ENCODE measurements around the gene WASL.

The WASL gene

GRCh38 chr7:123687161-123687560 is 61.6 kb downstream of the WASL start:
- DNase-seq, result no peak

DNA sequence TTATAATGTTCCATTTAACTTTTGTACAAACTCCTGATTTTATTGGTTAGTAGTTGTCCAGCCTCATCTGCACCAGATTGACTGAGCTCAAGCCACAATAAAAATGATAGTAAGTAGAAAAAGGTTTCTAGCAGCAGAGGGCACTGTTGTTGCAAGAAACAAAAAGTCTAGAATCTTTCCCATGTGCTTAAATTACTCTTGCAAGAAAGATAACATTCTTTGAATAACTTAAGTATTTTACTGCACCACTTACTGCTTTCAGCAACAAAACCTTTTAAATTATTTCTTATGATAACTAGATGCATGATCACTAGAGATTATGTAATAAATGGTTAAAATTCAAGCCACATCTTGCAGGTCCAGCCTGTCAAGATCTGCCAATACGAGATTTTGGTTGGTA is 66.1 kb downstream of the WASL start:
- DNase-seq, result no peak

GRCh38 chr7:123681561-123681960 is 67.2 kb downstream of the WASL start:
- no peak for DNase-seq

DNA sequence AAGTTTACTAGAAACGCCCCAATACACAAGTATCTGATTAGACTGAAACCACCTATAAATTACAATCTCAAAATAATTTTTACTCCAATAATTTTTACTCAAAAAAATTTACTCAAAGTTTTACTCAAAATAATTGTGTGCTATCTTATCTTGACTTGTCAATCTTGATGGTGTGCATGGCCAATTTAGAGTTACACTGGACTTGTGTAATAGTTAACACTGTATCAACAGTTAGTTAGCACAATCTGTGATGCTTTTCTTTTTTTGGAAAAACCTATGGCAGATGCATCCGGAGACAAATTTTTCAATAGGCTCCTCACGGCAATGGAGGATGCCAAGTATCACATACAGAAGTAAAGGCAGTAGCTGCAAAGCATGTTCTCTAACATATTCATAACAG is 68.2 kb downstream of the WASL start:
- no peak for DNase-seq

DNA sequence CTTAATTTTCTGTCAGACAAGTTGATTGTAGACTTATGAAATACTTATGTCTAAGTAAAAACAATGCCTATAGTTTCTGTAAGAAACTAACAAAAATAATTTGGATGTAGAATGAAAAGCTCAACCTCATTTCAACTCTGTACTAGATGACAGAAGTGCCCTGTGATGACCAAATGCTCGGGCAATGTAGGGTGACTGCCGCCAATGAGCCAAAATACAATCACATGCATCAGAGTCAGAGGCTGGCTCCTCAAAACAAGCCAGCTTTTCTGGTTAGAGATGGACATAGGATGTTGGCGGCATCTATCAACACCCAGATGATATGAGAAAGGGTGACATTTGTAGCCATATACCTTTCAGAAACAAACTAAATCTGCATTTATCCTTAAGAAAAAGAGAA is 69.2 kb downstream of the WASL start:
- DNase-seq, result no peak

GRCh38 chr7:123677061-123677715 is 71.6 kb downstream of the WASL start:
- no peak for DNase-seq

DNA sequence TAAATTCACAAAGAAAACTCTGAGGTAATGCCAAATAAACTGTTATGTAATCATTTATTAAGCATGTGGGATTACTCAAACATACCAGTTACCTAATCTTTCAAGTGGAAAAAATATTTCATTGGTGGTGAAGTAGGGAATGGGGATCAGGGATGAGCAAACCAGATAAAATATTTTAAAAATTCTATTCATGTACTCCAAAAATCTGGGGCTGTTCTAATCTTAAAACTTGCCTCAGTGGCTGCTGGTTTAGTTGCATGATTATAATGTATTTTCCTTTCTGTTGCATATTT is 73.7 kb downstream of the WASL start:
- DNase-seq, result no peak

DNA sequence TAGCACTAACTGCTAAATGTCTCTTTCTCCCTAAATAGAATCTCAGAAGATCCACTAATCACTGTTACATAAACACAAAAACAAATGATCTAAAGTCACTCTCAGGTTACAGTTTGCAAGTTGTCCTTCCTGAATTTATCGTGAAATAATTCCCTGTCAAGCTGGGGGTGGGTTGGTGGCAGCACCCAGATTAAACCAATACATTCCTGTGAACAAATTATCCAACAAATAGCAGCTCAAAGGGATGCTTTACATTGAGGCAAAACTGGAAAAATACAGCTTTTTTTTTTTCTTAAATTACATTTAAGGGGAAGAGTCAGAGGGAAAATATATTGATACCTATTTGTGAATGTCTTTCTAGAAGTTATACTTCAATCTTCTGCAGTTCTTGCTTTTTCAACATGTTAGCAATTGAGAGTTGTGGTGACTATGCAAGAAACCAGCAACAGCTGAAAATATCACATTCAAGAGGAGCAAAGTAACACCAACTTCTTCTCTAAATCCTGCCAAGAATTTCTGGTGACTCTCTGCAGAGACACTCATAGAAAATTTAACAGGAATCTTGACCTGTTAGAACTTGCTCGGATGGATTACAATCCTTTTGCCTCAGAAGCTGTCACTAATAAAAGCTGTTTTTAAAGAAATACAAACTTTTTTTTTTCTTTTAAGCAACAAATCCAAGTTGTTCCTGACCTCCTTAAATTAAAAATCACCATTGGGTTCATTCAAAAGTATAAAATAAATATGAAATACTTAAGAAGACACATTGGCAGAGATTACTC is 74.2 kb downstream of the WASL start:
- DNase-seq, result no peak

DNA sequence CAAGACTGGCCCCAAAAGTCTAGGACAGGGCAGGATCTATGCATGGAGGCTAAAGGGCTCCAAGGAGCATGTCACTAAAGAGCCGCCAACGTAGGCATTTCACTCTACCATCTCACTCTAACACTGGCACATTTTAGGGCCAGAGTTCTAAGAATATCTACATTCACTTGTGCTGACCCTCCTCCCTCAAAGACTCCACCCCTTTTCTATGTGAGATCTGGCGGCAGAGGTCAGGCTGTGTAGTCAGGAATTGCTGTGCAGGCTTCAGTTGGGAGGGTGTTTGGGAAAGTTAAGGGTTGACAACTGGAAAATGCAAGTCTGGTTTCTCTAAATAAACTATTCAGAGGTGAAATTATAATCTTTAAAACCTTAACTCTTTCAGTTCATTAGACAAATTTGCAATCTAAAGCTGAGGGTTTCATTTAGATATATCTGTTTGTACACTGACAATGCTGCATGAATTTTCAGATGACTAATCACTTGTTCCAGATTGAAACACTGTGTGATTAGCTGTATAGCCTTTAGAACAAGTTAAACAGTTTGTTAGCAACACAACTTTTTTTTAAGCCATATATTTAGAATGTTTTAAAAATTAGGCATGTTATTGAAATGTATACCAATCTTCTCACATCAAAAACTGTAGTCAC is 74.9 kb downstream of the WASL start:
- no peak for DNase-seq

GRCh38 chr7:123673137-123673732 is 75.6 kb downstream of the WASL start:
- no peak for DNase-seq

DNA sequence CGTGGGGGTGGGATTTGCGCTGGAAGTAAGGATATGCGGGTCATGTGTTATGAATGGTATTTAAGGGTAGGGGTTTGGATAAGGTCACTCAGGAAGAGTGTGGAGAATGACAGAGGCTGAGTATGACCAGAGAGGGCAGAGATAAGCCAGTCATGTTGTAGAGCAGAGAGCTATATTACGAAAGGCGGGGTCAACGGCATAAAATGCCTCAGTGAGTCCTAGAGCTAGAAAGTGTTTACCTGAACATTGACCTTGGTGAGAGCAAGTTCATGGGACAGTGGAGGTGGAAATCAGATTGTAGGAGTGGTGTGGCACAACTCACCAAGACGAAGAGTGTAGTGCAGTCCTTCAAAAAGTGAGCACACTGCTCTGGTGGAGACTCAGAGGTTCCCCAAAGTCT is 79.3 kb downstream of the WASL start:
- no peak for DNase-seq

DNA sequence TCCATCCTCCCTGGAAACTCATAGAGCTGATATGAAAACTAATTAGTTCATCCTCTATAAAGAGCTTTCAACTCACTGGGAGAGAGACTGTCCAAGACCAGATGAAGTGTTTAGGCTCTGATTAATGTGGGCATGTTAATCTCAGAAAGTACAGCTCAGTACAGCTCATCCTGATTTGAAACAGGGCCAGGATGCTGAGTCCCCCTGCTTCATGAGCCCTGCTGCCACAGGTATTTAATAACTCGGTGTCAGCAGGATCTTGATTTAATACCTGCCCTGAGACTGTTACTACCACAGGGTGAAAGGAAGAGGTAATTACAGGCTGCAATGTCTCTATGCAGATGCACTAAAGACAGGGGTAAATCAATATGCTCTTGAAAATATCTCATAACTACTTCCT is 82.3 kb downstream of the WASL start:
- peak; percentile 34 for DNase-seq

DNA sequence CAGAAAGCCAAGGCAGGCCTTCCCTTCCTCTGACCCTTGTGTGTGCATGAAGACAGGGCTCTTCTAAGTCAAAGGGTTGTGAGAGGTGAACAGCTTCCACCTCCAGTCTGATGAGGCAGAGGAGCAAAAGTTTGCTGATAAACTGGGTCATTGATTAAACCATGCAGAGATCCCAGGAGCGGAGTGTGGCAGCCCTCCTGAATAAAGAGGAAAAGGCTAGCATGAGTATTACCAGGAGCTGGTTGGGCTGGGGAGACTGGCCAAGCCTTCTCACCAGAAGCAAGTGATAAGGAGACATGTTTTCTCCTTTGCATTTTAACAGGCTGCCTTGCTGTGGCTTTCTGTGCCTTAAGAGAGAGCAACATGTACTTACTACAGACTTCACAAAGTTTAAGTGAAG is 82.9 kb downstream of the WASL start:
- no peak for DNase-seq

DNA sequence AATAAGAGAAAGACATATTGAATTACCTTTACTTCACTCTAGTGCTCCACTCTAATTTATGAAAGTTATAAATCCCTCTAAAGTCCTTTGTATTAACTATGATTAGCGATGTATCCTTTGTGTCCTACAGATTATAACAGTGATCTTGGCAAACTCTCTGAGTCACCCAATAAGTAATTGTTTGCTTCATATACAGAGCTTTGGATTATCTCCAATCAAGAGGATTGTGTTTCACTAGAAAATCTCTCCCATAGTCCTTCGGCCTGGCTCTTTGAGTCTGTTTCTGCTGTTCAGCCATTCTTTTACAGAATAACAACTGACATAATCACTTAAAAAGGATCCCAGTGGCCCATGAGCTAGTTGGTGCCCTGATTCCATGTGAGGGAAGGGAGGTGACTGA is 83.6 kb downstream of the WASL start:
- no peak for DNase-seq

DNA sequence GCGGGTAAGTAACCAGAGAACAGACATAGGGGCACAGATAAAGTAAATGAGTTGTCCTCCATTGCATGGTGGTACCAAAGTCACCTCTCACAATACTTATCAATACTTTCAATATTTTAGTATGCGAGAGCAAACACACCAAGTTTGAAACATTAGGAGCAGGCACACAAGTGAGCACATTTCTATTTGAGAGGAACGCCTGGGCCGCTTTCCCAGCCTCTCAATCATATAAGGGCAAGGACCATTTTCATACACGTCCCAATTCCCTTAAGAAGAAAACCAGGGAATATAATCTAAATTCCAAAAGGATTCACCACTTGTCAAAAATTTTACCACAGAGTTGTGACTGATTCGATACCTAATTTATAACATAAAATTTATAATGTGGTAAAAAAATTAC is 85.6 kb downstream of the WASL start:
- DNase-seq, result no peak

DNA sequence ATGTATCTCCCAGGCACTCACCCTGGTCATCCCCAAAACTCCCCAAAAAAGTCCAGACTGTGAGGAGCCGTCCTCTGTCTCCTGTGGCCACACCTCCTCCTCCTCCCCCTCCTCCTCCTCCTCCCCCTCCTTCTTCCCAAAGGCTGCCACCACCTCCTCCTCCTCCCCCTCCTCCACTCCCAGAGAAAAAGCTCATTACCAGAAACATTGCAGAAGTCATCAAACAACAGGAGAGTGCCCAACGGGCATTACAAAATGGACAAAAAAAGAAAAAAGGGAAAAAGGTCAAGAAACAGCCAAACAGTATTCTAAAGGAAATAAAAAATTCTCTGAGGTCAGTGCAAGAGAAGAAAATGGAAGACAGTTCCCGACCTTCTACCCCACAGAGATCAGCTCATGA is 86.0 kb downstream of the WASL start:
- DNase-seq, result no peak

DNA sequence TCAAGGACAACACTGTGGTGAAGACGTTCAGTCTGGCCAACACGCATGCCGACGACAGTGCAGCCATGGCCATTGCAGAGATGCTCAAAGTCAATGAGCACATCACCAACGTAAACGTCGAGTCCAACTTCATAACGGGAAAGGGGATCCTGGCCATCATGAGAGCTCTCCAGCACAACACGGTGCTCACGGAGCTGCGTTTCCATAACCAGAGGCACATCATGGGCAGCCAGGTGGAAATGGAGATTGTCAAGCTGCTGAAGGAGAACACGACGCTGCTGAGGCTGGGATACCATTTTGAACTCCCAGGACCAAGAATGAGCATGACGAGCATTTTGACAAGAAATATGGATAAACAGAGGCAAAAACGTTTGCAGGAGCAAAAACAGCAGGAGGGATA is 86.5 kb downstream of the WASL start:
- no peak for DNase-seq

DNA sequence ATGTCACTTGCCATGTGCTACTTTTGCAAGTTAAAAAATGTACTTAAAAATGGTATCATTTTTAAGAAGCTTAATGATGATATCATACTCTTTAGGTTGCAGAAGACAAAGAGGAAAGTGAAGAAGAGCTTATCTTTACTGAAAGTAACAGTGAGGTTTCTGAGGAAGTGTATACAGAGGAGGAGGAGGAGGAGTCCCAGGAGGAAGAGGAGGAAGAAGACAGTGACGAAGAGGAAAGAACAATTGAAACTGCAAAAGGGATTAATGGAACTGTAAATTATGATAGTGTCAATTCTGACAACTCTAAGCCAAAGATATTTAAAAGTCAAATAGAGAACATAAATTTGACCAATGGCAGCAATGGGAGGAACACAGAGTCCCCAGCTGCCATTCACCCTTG is 87.0 kb downstream of the WASL start:
- no peak for DNase-seq

DNA sequence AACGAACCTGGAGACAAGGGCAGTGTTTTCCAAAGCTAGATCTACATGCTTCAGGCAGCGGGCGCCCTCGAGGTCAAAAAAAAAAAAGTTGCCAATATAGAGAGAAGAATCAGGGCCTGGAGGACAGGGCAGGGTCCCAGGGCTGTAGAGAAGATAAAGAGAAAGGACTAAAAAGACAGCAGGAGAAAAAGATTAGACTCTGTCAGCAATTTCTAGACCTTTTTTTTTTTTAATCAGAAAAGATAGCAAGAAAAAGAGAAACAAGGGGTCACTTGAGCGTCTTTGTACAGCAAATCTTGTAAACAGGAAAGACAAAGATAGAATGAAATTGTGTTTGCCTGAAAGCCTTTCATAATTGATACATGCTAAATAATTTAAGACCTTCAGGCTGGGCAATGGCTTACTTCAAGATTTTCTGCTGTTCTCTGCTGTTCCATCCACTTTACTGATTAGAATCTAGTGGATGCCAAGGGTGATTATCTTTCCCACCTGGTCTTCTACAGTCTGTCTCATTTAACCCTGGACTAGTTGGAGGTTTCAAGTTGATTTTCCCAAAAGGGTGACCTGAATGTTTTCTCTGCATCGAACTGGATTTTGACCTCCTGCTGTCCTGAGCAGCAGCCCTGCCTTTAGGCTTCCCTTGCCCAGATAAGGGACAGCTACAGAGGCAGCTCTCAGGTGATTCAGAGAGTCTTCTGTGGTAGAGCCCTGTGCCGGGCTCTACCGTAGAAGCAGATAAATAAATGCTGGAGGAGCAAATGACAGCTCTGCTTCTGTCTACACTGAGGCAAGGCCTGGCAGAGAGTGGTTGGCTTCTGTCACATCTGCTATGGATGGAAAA is 88.1 kb downstream of the WASL start:
- DNase-seq, result no peak

- DNase-seq, result no peak
Measured at GRCh38 chr7:123658023-123658422, 90.8 kb downstream of the WASL start.

- DNase-seq, result no peak
Measured at GRCh38 chr7:123657304-123657685, 91.5 kb downstream of the WASL start.

GRCh38 chr7:123656544-123657303 is 92.1 kb downstream of the WASL start:
- DNase-seq, result no peak

- no peak for DNase-seq
Measured at GRCh38 chr7:123655614-123656013, 93.2 kb downstream of the WASL start, which contains the start of gene LMOD2. Gene LMOD2, plus strand, starts transcription at chr7:123655866. Its CDS starts 98 bp downstream, at chr7:123655964.
